ENCODE measurements around the gene ITPKB.

- no peak for TF ChIP-seq CTCF (IDR thresholded peaks at IDR 0.05; ENCODE audit: low read length)
- no peak for TF ChIP-seq EZH2 (optimal IDR thresholded peaks at IDR 0.05; ENCODE audit: low read depth, low read length)
- TF ChIP-seq EZH2phosphoT487 (IDR thresholded peaks at IDR 0.05; ENCODE audit: low read length), result no peak
These were observed 9.0 kb downstream of the ITPKB start for GRCh38 chr1:226730071-226730470.

Data from MM.1S (cell line).